NCI-H1417 (cell line): Measurements from ENCODE around the gene MYBPC3.
"Not testable (repeated sequence)": the region's sequence is repeated elsewhere in the genome, so short reads cannot be mapped to it uniquely, and the experiment has no call there.

Experiments used
- DNase-seq, 3 experiments: peaks; one replicate each; lab custom pipeline; 2025; lab: John Stamatoyannopoulos, UW

Gene MYBPC3

GRCh38 chr11:47338396-47339241 is 13.9 kb downstream of the MYBPC3 start:
- DNase-seq: no peak

GRCh38 chr11:47337229-47337924 is 15.1 kb downstream of the MYBPC3 start:
- no peak for DNase-seq

GRCh38 chr11:47336595-47336994 is 15.9 kb downstream of the MYBPC3 start:
- DNase-seq: no peak

GRCh38 chr11:47335733-47336132 is 16.8 kb downstream of the MYBPC3 start:
- DNase-seq: no peak

DNA sequence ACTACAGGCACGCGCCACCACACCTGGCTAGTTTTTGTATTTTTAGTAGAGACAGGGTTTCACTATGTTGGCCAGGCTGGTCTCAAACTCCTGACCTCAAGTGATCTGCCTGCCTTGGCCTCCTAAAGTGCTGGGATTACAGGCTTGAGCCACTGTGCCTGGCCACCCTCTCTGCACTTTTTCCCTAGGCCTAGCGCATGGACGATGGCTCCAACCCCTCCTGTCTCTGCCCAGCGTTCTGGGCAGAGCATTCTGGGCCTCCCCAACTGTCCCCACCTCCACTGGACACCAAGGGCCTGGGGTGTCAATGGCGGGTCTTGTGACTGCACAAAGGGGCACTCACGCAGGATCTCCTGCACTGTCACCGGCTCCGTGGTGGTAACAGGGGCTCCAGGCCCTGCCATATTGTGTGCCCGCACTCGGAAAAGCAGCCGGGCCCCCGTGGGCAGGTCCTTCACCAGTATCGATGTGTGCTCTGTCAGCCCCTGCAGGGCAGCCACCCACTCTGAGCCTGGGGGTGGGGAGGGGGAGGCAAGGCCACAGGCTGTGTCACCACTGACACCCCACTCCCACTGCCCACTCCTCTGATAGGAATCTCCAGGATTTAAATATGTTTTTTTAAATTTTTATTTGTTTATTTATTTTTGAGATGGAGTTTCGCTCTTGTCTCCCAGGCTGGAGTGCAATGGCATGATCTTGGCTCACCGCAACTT is 17.6 kb downstream of the MYBPC3 start:
- DNase-seq: not testable (repeated sequence)

GRCh38 chr11:47333886-47334443 is 18.5 kb downstream of the MYBPC3 start:
- no peak for DNase-seq

DNA sequence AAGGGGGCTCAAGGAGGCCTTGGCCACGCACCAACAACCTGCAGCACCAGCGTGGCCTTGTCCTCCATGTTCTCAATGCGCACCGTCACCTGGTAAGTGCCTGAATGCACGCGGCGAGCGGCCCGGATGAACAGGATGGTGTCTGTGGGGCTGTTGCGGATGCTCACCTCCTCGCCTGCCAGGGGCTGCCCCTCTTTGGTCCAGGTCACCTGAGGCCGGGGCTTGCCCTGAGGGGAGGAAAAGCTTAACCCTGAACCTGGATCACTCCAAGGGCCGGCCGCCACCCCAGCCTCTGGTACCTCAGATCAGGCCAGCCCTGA is 19.0 kb downstream of the MYBPC3 start:
- no peak for DNase-seq

DNA sequence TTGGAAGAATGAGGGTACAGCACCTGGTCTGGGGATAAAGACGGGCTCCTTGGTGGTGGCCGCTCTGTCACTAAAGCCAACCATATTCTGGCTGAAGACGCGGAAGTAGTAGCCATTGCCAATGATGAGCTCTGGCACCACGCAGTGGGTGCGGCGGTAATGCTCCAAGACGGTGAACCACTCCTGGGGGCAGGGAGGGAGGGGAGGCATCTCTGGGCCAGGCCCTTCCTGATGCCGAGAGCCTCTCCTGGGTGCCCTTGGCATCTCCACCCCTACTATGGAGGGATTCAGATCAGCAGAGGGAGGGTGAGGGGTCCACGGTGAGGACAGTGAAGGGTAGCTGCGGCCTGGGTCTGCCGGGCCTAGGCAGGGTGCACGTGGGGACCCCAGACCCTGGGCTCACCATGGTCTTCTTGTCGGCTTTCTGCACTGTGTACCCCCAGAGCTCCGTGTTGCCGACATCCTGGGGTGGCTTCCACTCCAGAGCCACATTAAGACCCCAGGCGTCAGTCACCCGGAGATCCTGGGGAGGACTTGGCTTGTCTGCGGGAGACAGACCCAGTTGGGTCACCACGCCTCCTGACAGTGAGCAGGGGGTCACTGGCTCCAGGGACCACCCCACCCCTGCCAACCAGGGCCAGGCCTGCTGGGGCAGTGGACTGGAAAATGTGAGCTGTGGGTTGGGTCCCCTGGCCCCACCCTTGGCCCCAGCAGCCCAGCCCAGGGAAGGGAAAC is 19.5 kb downstream of the MYBPC3 start:
- DNase-seq: no peak

DNA sequence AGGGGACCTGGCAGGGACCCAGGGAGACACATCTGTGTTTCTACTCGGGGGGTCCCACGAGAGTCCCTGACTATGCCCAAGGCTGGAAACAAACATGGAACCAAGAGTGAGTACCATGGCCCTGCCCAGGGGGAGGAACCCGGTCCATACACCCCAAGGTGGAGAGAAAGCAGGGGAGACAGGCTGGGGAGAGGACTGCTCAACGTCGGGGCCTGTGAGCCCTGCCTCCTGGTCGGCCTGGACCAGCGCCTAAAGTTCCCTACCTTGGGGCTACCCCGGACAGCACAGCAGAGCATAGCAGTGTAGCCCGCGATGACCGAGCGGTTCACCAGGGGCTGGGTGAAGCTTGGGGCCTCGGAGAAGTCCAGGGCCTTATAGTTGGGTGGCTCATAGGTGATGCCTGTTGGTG is 20.2 kb downstream of the MYBPC3 start:
- DNase-seq: no peak

DNA sequence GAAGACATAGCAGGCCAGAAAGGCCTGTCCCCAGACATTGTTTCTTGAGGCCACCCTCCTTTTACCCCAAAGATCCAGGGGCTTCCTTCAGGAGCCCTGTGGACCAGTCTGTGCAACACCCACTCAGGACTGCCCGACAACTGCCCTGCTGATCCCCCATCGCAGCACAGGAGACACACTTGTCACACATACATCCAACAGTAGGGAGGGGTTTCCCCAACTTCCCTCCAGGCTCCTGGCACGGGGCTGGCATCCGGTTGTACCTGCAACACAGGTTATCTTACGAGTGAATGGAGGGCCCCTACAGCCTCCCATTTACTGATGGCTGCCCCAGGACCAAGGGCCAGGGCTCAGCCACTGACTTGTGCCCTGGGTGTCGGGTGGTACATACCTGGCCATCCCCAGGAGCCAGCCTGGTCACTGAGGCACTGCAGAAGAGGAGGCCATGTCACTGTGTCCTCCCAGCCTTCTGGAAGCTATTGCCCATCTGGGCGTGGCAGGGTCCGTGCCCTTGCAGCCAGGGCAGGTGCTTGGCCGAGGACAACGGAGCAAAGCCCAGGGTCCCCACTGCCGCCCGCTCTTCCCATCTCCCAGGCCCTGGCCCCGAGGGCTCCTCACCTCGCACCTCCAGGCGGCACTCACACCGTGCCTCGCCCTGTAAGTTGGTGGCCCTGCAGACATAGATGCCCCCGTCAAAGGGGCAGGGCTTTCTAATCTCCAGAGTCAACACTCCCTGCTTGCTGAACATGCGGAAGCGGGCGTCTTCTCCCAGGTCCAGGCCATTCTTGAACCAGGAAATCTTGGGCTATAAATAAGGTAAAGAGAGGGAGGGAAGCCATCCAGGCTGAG is 20.8 kb downstream of the MYBPC3 start:
- peak in 1 of 3 experiments; percentile 5 for DNase-seq

DNA sequence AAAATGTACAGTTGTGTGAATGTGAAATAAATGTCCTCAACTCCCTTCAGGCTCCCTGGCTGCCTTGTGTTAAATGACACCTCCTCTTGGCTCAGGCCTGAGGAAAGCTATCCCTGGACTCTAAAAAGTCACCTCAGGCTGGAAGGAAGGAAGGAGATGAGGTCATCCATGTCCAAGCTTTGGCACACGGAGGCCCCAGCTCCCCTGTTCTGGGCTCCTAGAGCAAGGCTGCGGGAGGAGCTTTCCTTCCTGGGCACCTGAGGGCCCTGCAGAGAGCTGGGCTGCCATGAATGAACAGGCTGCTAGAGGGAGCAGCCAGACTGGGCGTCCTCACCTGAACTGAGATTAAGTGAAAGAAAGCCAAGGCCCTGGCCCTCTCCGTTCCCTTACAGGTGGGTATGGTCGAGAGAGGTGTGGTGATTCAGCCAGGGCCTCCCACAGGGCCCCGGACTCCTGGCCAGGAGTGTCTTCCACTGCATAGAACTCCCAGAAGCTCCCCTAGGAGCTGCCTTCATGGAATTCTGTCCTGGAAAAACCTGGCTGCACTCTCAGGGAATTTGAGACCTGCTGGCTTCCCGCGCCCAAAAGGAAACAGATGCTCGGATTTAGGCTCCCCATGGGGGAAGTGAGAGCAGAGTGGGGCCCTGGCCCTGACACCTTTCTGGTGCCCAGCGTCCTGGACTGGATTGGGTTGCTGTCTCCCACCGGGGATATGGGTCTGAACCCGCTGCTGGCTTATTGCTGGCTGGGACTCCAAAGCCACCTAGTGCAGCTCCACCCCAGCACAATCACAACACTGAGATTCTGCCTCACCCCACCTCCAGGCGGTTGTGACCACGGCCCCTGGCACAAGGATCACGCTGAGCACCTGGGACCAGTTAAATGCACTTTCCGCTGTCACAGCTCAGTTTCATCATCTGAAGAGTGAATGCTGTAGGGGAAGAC is 22.2 kb downstream of the MYBPC3 start:
- peak in 2 of 3 experiments; percentile 2 to 23 for DNase-seq

- no peak for DNase-seq
Observed at GRCh38 chr11:47329431-47329986, 23.0 kb downstream of the MYBPC3 start.

DNA sequence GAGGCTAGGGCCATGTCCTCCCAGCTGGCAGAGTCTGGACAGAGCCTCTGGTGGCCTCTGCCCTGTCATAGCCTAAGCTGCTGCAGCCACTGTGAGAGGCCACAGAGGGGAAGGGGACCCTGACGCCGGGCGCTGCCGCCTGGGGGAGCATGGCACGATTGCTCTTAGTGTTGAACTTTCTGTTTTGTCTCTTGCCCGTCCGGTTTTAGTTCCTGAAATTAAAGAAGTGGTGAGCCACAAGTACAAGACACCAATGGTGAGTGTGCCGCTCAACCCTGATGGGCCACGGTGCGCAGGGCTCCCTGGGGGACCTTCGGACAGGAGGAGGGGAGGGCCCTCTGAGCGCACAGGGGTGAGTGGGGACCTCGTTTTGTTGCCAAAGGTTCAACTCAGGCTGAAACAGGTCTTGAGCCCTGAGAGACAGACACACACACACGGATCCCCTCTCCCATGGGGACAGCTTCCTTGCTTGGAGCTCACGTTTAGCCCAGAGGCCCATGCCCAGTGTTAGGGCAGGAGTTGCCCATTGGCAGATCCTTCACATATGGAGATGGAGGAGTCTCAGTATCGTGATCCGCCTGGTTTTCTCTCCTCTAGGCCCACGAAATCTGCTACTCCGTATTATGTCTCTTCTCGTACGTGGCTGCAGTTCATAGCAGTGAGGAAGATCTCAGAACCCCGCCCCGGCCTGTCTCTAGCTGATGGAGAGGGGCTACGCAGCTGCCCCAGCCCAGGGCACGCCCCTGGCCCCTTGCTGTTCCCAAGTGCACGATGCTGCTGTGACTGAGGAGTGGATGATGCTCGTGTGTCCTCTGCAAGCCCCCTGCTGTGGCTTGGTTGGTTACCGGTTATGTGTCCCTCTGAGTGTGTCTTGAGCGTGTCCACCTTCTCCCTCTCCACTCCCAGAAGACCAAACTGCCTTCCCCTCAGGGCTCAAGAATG is 23.8 kb downstream of the MYBPC3 start:
- DNase-seq: no peak

GRCh38 chr11:47327949-47328348 is 24.6 kb downstream of the MYBPC3 start:
- no peak for DNase-seq

GRCh38 chr11:47327025-47327424 is 25.5 kb downstream of the MYBPC3 start:
- DNase-seq: peak; percentile 17 to 59 (median 47)

- DNase-seq: no peak
Observed at GRCh38 chr11:47326198-47326597, 26.3 kb downstream of the MYBPC3 start.

- DNase-seq: no peak
Observed at GRCh38 chr11:47325271-47326041, 27.0 kb downstream of the MYBPC3 start.
